DMS153 (cell line): ENCODE results near the gene CERCAM.

Source experiments
- DNase-seq: peaks from one replicate; lab custom pipeline; 2025; lab: John Stamatoyannopoulos, UW

Gene CERCAM, protein sequence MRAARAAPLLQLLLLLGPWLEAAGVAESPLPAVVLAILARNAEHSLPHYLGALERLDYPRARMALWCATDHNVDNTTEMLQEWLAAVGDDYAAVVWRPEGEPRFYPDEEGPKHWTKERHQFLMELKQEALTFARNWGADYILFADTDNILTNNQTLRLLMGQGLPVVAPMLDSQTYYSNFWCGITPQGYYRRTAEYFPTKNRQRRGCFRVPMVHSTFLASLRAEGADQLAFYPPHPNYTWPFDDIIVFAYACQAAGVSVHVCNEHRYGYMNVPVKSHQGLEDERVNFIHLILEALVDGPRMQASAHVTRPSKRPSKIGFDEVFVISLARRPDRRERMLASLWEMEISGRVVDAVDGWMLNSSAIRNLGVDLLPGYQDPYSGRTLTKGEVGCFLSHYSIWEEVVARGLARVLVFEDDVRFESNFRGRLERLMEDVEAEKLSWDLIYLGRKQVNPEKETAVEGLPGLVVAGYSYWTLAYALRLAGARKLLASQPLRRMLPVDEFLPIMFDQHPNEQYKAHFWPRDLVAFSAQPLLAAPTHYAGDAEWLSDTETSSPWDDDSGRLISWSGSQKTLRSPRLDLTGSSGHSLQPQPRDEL

DNA sequence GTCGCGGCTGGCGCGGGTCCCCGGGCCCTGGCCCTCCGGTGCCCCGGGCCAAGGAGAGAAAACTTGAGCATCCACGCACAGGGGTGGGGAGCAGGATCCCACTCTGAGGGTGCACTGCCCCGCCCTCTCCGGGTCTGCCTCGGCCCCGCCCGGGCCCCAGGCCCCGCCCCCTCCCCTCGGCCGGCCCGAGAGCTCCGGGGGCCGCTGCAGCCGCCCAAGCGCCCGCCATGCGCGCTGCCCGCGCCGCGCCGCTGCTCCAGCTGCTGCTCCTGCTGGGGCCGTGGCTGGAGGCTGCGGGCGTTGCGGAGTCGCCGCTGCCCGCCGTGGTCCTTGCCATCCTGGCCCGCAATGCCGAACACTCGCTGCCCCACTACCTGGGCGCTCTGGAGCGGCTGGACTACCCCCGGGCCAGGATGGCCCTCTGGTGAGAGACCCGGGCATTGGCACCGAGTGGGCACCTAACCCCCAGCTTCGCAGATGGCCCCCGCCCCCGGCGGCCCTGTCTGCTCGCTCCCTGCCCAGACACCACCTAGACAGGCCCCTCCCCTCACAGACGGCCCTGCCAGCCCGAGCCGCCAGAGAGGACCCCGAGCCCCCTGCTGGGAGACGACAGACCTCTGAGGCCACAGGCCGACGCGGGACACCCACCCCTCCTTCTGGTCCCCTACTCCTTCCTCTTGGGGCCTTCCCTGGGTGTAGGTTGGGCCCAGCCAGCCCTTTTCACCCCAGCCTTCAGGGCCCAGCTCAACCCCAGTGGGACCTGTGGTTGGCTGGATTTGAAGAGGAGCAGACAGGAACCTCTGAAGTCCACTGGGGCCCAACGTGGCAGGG lies at the start of gene CERCAM:
Gene CERCAM, plus strand, starts transcription at position 207 of the 831 bp plus-strand sequence. Its CDS starts 21 bp downstream, at position 228.
- no peak for DNase-seq

DNA sequence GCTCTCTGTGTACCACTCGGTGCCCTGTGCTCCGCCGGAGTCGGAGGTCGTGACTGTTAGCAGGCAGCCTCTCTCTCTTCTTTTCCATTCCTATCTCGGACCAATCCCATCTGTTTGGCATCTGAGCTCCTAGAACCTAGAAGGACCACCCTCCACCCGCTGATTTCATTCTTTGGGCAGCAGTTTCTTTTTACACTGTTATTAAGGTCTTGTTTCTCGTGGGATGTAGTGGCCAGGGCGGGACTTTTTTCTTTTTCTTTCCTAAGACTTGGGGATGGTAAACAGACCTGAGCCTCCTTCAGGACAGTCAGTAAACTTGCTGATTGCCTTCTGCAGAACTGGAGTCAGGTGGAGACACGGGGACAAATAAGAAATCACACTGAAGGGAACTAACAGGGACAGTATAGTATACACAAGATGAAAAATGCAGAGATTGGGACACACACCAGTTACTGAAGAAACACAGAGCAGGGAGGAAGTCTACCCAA lies 49.0 kb upstream of the CERCAM start:
- DNase-seq: no peak

DNA sequence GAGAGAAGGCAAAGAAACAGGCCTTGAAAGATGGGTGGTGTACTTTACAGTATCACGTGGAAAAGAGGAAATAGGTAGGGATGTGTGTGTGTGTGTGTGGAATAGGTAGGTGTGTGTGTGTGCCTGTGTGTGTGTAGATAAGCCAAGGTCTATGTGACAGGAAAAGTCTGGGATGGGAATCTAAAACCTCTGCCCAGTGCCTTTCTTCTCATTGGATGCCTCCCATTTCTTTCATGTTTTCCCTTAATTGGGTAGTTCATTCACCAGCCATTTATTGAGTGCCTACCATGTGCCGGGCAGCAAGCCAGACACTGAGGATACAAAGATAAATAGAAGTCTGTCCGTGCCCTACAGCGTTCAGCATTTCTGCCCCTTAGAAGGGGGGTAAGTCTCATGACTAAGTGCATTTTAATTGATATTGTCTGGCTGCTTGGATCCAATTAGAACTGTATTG lies 48.4 kb upstream of the CERCAM start:
- DNase-seq: no peak

DNA sequence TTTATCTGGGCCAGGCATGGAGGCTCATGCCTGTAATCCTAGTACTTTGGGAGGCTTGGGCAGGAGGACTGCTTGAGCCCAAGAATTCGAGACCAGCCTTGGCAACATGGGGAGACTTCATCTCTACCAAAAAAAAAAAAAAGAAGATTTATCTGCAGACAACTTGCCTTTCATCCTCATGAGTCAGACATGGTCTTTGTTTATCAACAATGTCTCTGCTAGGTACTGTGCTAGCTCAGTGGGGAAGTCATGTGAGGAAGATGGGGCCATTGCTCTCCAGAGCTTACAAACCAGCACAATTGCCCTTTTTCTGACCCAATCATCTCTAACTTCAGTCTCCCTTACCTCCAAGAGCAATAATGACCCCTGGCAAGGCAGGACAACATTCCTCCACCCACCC lies 47.9 kb upstream of the CERCAM start:
- DNase-seq: no peak

DNA sequence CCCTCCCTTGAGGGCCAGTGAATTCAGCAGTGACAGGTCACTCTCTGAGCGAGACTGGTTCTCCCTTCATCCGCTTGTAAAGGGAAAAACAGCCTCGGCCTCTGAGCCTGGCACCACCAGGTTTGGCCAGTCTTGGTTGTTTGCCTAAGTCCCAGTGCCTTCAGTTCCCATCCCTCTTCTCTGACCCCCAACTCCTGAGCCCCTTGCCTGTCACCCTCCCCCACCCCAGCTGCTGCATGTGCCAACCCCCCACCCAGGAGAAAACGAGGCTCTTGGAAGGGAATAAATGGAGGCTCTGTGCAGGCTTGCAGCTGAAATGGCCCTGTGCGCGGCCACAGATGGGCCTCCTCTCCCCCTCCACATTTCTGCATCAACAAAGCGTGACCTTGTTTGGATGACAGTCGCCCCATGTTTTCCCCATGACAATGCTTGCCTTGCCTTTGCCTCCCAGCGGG lies 46.4 kb upstream of the CERCAM start:
- DNase-seq: no peak

DNA sequence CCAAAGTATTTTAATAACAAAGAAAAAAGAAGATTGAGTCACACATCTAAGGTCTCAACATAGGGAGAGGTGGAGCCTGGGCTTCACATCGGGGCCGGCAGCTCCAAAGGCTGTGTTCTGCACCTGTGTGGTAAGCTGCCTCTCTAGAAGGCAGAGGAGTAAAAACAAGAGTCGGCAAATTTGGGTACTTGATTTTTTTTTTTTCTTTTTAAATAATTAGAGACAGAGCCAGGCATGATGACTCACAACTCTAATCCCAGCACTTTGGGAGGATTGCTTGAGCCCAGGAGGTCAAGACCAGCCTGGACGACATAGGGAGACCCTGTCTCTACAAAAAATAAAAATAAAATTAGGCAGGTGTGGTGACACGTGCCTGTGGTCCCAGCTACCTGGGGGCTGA lies 44.8 kb upstream of the CERCAM start:
- no peak for DNase-seq

DNA sequence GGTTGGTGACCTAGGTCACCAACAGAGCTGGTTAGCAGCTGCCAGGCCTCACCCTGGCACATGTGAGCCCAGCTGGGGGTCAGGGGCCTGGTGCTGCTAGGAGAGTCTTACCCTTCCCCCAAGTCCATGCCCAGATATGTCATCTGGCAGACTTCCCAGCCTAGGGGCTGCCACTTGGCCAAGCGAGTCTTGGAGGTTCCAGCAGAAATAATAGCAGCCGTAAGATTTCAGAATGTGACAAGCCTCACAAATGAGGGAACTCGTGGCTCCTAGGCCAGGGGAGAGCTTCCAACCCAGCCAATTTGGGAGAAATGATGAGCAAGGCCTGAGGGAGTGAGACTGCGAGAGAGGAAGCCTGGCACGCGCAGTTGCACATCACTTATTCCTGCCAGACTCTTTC lies 38.4 kb upstream of the CERCAM start:
- DNase-seq: no peak

DNA sequence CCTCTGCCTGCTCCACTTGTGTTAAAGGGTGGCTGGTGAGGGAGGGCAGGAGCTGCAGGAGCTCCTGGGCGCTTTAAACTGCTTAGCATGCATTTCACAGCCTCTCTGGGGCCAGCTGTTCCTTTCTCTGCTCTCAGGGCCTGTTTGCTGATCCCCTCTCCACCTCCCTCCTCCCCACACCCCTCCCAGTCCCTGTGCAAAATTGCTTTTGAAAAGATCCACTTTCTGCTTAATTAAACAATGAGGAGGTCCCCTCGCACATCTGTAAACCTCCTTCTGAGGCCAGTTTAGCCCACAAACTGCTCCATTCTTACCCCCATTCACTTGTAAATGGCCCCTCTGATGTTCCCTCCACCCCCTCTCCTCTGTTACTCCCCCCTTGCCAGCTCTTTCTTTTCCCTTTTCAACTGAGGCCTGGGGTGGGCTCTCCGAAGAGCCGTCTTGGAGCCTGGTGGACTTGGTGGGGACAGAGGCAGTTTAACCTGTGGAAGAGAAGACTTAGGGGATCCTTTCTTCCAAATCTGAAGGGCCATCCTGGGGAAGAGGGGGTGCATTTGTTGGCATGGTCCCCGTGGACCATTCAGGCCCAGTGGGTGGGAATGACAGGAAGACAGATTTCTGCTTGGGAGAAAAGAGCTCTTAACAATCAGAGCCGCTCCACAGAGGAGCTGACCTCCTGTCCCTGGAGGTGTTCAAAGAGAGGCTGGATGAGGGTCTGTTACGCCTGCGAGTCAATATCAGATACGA lies 37.5 kb upstream of the CERCAM start:
- no peak for DNase-seq

DNA sequence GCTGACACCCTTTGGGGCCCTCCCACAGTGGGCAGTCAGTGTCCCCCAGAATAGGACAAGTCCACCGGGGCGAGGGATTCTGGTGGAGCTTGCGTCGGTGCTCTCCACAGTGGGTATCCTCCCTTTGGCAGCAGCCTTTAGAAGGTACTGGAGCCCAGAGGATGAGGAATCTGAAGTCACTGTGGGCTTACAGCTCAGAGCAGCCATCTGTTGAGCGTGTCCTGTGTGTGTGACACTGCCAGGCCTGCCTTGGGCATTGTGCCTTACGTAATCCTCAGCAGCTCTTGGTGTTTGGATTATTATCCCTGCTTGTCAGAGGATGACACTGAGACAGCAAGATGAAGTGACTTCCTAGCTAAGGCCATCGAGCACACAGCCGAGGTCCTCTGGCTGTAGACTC lies 36.9 kb upstream of the CERCAM start:
- no peak for DNase-seq

DNA sequence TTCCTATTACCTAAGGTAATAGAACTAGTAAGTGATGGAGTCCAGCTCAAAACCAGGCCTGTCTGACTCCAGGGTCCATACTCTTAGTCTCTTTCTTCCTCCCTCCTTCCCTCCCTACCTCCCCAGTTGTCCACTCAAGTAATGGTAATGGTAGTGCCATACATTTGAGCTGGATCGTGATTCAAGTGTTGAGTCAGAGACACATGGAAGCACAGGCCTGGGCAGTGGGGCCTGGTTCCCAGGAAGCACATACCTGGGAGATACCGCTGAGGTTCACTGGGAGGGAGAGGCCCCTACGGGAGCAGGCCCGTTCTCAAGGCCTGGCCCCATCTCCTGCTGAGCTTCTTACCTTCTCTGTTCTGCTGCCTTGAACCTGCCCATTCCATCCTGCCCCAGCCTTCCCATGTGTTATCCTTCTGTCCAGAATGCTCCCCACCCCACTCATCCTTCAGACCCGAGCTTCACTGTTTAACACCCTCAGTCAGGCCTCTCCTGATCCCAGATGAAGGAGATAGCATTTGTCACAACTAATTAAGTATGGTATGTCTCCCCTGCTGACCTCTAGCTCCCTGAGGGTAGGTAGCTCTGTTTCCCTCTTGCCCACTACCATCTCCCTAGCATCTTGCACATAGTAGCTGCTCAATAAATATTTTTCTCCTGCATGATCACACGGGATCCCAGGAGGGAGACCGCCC lies 35.7 kb upstream of the CERCAM start:
- DNase-seq: no peak

DNA sequence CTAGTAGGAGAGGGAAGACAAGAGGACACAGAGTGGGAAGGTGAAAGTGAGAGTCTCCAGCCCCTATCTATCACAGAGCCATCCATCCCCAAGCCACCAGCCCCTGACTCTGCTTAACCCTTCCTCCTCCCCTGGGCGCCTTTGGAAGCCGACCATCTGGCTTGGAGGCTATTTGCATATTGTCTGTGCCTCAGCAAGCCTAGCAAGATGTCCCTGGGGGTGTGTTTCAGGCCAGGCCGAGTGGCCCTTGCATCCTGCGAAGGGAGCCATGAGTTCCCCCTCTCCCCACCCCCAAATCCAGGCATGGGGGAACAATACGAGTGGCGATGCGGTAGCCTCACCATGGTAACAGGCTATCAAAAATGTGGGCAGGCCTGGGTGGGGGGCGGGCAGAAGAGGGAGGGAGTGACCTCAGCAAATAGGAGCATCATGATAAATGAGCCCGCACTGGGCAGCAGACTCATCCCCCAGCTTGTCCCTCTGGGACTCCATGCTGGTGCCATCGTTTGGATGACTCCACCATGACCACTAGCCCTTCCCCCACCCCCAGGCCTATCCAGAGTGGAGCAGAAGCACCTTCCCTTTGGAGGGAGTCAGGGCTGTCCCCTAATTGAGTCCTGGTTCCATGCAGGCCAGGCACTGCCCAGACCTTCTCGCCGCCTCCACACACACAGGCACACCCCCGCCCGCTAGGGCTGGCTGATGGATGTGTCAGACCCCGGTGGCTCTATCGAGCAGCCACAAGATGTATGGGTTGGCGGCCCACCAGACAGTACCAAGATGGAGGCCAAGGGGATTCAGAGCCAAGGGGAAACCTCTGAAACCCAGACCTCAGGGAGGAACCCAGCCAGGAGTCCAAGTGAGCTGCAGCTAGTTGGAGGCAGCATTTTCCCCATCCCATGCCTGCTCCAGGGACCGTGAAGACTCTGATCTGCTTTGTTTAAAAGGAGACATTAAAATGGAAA lies 34.9 kb upstream of the CERCAM start:
- no peak for DNase-seq

DNA sequence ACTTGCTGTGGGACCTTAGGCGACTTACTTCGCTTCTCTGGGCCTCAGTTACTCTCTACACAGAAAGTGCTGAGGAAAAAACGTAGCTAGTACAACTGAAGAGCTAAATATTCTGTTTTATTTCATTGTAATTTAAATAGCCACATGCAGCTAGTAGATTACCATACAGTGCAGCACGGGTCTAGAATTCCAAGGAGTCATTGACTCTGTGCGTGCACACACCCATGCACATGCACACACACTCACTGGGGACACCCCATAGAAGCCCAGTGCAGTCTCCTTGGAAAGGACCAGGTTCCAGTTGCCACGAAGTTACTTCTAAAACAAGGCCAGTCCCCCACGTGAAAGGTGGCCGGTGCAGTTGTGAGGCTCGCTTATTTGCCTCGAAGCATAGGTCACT lies 32.5 kb upstream of the CERCAM start:
- DNase-seq: no peak

DNA sequence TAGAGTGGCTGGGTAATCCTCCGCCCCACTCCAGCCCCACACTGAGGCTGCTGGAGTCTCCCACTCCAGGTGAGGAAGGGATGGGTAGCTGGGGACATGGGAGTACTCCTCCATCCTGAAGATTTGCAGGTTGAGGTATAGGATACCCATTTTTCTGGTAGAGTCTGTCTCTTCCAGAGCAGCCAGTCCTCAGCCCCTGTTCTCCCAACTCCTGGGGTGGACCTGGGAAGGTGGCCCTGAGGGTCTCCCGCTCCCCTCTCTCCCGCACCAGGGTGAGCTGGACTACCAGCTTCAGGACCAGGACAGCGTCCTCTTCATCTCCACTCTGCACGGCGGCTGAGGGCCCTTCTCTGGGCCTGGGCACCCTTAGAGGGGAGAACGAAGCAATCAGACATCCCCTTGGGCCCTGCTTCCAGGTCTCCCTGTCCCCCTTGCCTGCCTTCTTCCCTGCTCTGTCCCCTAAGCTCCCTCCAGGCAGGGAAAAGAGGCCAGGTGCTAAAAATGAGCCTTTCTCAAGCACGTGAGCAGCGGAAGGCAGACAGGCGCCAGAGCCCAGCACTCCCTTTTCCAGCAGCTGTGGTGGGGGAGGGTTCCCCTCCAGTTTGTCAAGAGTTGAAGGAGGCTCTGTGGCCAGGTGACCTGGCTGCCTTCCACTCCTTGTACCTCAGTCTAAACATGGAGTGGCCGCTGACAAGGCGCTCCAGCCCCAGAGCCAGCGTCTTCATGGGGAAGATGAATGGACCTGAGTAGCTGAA lies 31.1 kb upstream of the CERCAM start:
- no peak for DNase-seq

DNA sequence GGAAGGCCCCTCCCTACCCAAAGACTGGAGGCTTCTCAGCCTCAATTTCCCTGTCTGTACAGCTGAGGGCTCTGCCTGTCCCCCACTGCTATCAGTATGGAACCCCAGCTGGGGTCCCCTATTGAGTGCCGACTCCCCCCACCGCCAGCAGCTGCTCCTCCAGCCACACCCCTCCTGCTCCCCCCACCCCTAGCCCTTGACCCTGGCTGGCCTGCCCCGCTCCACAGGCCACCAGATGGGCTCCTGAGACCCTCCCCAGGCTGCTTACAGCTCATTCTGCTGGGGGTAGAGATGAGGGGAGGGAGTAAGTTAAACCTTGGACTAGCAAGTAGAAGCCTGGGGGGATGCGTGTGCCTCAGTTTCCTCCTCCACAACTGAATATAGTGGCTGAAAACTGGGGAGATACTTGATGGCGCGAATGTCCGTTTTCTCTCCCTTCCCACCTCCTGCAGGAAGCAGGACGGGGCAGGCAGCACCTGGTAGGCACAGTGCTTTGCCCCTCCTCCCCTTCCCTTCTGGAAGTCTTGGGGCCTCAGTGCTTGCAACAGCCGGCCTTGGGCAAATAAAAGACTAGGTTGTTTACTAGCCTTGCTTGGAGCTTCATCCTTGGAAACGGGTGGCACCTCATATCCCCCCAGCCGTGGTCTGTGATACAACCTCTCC lies 30.4 kb upstream of the CERCAM start:
- DNase-seq: no peak

DNA sequence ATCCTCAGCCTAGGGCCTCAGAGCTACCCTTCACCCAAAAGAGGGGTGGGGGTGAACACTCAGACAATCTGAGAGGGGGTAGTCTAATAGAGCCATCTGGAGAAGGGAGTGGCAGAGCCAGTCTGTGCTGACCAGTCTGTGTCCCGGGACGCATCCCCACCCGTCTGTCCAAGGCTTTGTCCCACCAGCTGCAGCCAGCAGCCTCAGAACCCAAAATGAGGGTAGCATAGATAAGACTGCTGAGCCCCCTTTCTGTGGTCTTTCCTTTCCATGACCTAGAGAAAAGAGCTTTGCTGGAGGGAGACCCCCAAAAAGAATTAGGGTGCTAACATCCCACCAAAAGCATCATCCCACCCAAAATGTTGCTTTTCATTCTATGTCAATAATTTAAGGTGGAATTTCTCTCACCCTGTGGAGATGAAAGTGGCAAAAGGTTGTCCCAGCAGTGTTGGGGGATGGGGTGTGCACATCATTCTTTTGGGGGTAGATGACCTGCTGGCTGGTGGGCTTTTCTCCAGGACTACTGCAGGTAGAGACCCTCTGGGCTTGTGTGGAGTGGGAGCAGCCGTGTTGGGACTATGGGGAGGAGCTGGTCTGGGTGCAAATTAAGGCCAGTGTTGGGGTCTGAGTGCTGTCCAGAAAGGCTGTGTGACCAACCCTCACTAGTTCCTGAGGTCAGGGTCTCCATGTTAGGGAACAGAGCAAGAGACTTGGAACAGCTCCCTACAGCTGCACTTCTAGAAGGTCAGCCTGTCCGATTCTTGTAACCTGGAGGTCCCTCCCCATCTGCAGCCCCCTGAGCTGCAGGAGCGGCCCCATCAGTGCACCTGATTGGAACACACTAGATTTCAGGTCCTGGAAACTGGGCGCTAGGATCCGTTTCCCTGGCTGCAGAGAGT lies 29.6 kb upstream of the CERCAM start:
- no peak for DNase-seq

DNA sequence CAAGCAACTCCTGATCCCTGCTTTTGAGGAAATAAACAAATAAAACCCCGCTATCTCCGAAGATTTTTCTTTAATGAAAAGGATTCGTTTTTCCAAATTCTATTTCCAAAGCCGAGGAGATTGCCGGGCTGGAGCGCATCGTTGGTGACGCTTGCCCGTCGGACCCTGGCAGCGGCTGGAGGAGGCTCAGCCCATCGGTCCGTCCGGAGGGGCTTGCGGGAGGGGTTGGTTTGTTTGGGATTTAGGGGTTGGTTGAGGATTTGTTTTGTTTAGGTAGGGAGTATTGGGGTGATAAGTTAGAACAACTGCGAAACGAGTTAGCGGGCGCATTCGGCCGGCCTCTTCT lies 28.7 kb upstream of the CERCAM start:
- DNase-seq: no peak

DNA sequence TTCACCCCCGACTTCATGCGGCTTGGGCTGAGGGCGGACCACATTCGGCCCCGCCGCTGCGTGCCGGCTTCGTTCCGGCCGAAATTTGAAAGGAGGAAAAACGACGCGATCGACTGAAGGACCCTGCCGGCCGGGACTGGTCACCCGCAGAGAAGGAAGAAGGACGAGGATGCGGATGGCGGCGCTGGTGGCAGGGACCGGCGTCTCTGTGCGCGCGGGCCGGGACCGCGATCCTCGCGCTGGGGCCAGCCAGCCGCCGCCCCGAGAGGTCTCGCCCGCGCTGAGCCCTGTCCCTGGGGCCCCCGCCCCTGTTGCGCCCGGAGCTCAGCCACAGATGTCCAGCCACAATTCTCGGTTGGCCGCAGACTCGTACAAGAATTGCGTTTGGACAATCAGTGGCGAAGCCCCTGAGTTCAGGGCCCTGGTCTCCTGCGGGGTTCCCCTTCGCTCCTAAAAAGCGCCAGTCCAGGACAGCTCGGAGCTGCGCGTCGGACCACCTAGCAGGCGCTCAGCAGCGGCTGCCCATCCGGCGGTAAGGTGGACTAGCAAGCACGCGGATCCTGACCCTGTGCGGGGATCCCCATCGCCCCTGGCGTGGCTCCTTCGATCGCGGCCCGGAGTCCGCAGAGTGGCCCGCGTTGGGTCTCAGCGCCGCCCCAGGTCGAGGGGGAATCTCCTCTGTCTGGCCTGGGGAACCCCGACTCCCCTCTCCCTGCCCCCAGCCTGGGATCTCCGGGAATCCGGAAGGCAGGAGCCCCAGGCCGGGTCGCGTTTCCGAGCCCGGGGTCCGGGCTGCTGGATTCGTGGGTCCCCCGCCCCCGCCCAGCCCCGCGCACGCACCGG lies 28.1 kb upstream of the CERCAM start:
- DNase-seq: no peak
